HG03558 (cell line): Measurements from ENCODE around the gene MDFI.

ENCODE experiments used
- ATAC-seq: cut with Tn5 transposase; IDR thresholded peaks from one replicate; pipeline ENCODE4 v1.9.1; 2021; ENCODE audit warnings: moderate number of reproducible peaks; ENCODE audit not compliant: unreplicated experiment; ENCODE audit errors: extremely low read depth

Gene MDFI

GRCh38 chr6:41630946-41631345, 7.3 kb upstream of the MDFI start:
- ATAC-seq = no peak

GRCh38 chr6:41633056-41633634, 5.1 kb upstream of the MDFI start:
- ATAC-seq = no peak

GRCh38 chr6:41634657-41635056, 3.6 kb upstream of the MDFI start:
- ATAC-seq = no peak

- no peak for ATAC-seq
These were observed 2.9 kb upstream of the MDFI start for GRCh38 chr6:41635365-41635764.

- ATAC-seq = no peak
These were observed 1.5 kb upstream of the MDFI start for GRCh38 chr6:41636833-41637193.

- ATAC-seq = no peak
These were observed 870 bp upstream of the MDFI start for GRCh38 chr6:41637194-41638001.

- no peak for ATAC-seq
These were observed 904 bp downstream of the MDFI start for GRCh38 chr6:41638935-41639808.

GRCh38 chr6:41639809-41640371, 1.6 kb downstream of the MDFI start:
- no peak for ATAC-seq

- no peak for ATAC-seq
These were observed 2.2 kb downstream of the MDFI start for GRCh38 chr6:41640426-41640825.

GRCh38 chr6:41641352-41641925, 3.2 kb downstream of the MDFI start:
- ATAC-seq = no peak

- no peak for ATAC-seq
These were observed 4.1 kb downstream of the MDFI start for GRCh38 chr6:41642090-41642959.

GRCh38 chr6:41642960-41643898, 5.0 kb downstream of the MDFI start:
- ATAC-seq = no peak

- no peak for ATAC-seq
These were observed 5.6 kb downstream of the MDFI start for GRCh38 chr6:41643899-41644269.

GRCh38 chr6:41644297-41644879, 6.1 kb downstream of the MDFI start:
- no peak for ATAC-seq

- no peak for ATAC-seq
These were observed 6.8 kb downstream of the MDFI start for GRCh38 chr6:41645007-41645618.

- no peak for ATAC-seq
These were observed 7.9 kb downstream of the MDFI start for GRCh38 chr6:41646026-41646795.

- ATAC-seq = no peak
These were observed 8.8 kb downstream of the MDFI start for GRCh38 chr6:41647061-41647511.
